HG02610 (cell line): ENCODE measurements around the gene ANKRD40CL.
A peak's percentile ranks its signal among the peaks of the same experiment; 100 is the strongest.

Experiments
- ATAC-seq: cut with Tn5 transposase; IDR thresholded peaks from one replicate; pipeline ENCODE4 v1.9.1; 2021; ENCODE audit warnings: mild to moderate bottlenecking, moderate library complexity; ENCODE audit not compliant: unreplicated experiment

The ANKRD40CL gene

GRCh38 chr17:50719144-50719923 is 48.0 kb downstream of the ANKRD40CL start, which contains the start of gene LUC7L3:
Gene LUC7L3 (plus strand): TSS chr17:50719603. CDS start chr17:50719733, 130 bp downstream.
- peak; percentile 91 for ATAC-seq

- ATAC-seq = no peak
These were observed 51.8 kb downstream of the ANKRD40CL start for GRCh38 chr17:50715471-50715870.

- ATAC-seq = no peak
These were observed 54.7 kb downstream of the ANKRD40CL start for GRCh38 chr17:50712641-50713040.
